Loucy (cell line): ENCODE measurements around the gene KITLG.

Experiments used
- CTCF ChIP-seq: fragments of 200-600 bp; sonication (generic); conservative IDR thresholded peaks from 2 replicates; pipeline ENCODE4 v1.5.1; 2014; ENCODE audit warnings: mild to moderate bottlenecking, antibody characterized with exemption, low read length
- EZH2phosphoT487 ChIP-seq: fragments of 200-600 bp; IDR thresholded peaks from 2 replicates; pipeline ENCODE4 v1.6.1; 2018; ENCODE audit warnings: antibody characterized with exemption, mild to moderate bottlenecking, moderate library complexity, borderline replicate concordance

GRCh38 chr12:88546853-88547252 lies 33.4 kb downstream of the KITLG start:
- no peak for TF ChIP-seq CTCF
- TF ChIP-seq EZH2phosphoT487: no peak
